CD14-positive monocyte (primary cell): ENCODE data around the gene HS1BP3. TPM values are rescaled to one million over a fixed set of nuclear protein-coding genes. Genes with fewer than 3 reads are reported as not detected.

Experiments used
- DNase-seq, 3 donors: peaks; one replicate each; pipeline ENCODE4 v3.0.0-alpha.2; 2011 to 2022
- H2AFZ ChIP-seq: 2 replicates; pipeline ENCODE4 v1.6.0; 2012; ENCODE audit warnings: mild to moderate bottlenecking, low read depth, low read length, inconsistent platforms; ENCODE audit not compliant: insufficient read depth, poor library complexity, severe bottlenecking
- H3K27ac ChIP-seq, 2 donors: 1 replicate in 1 of 2; 2 replicates in 1 of 2; pipeline ENCODE4 v1.5.1; 2012 to 2013; ENCODE audit warnings: low read length in 2 of 2, control low read depth in 1 of 2, inconsistent platforms in 1 of 2, low read depth in 1 of 2, mild to moderate bottlenecking in 1 of 2
- H3K27me3 ChIP-seq, 2 donors: one replicate each; pipeline versions ENCODE4 v1.6.0 to v1.6.1; 2011 to 2013; ENCODE audit warnings: low read length in 2 of 2; ENCODE audit not compliant: control insufficient read depth in 2 of 2, insufficient read depth in 2 of 2
- H3K36me3 ChIP-seq, 2 donors: replicated peaks in 1 of 2; 1 replicate in 1 of 2; 2 replicates in 1 of 2; pipeline versions ENCODE4 v1.5.1 to v1.6.1; 2012 to 2013; ENCODE audit warnings: low read length in 2 of 2, control low read depth in 1 of 2, inconsistent platforms in 1 of 2, mild to moderate bottlenecking in 1 of 2; ENCODE audit not compliant: insufficient read depth in 2 of 2, control insufficient read depth in 1 of 2
- H3K4me1 ChIP-seq, 2 donors: 1 replicate in 1 of 2; 2 replicates in 1 of 2; pipeline versions ENCODE4 v1.5.1 to v1.6.1; 2012 to 2013; ENCODE audit warnings: low read length in 2 of 2, control low read depth in 1 of 2, inconsistent platforms in 1 of 2, mild to moderate bottlenecking in 1 of 2, moderate library complexity in 1 of 2; ENCODE audit not compliant: insufficient read depth in 2 of 2, control insufficient read depth in 1 of 2
- H3K4me2 ChIP-seq: replicated peaks from 2 replicates; pipeline ENCODE3; 2012; ENCODE audit warnings: low read length, moderate library complexity, mild to moderate bottlenecking; ENCODE audit not compliant: poor library complexity, severe bottlenecking; ENCODE audit errors: extremely low read depth
- H3K4me3 ChIP-seq, 3 experiments: fragments of 200-600 bp in 1 of 3; sonication (generic) in 1 of 3; replicated peaks in 1 of 3; 1 replicate in 2 of 3; 2 replicates in 1 of 3; pipeline ENCODE4 v1.5.1; 2011 to 2013; ENCODE audit warnings: low read length in 3 of 3, mild to moderate bottlenecking in 3 of 3, control low read depth in 2 of 3, low read depth in 2 of 3, inconsistent platforms in 1 of 3, moderate library complexity in 1 of 3
- H3K79me2 ChIP-seq: 2 replicates; pipeline ENCODE4 v1.6.0; 2012; ENCODE audit warnings: mild to moderate bottlenecking, control low read depth, inconsistent platforms, low read length, moderate library complexity; ENCODE audit not compliant: insufficient read depth
- H3K9ac ChIP-seq: 2 replicates; pipeline ENCODE4 v1.6.0; 2017; ENCODE audit warnings: low read length, mild to moderate bottlenecking; ENCODE audit not compliant: insufficient read depth, poor library complexity, severe bottlenecking
- H3K9me3 ChIP-seq, 2 donors: replicated peaks in 1 of 2; 1 replicate in 1 of 2; 2 replicates in 1 of 2; pipeline versions ENCODE4 v1.5.1 to v1.6.1; 2012 to 2013; ENCODE audit warnings: low read length in 2 of 2, control low read depth in 1 of 2; ENCODE audit not compliant: control insufficient read depth in 1 of 2, insufficient read depth in 1 of 2
- H4K20me1 ChIP-seq: 2 replicates; pipeline ENCODE4 v1.6.0; 2012; ENCODE audit warnings: mild to moderate bottlenecking, low read length, control low read depth, moderate library complexity; ENCODE audit not compliant: insufficient read depth
- H3K27ac Mint-ChIP-seq, 7 donors: one replicate each; pipeline ENCODE4 v1.8.0; 2020; ENCODE audit warnings: mild to moderate bottlenecking in 7 of 7, mixed read lengths in 7 of 7, moderate library complexity in 6 of 7, inconsistent platforms in 2 of 7
- H3K27me3 Mint-ChIP-seq, 3 donors: one replicate each; pipeline ENCODE4 v1.8.0; 2021 to 2022; ENCODE audit warnings: low read depth in 3 of 3, mild to moderate bottlenecking in 3 of 3, mixed read lengths in 3 of 3, moderate library complexity in 3 of 3, inconsistent platforms in 1 of 3
- H3K36me3 Mint-ChIP-seq, 2 donors: one replicate each; pipeline ENCODE4 v1.8.0; 2020; ENCODE audit warnings: mixed read lengths in 2 of 2, inconsistent platforms in 1 of 2, mild to moderate bottlenecking in 1 of 2
- H3K4me1 Mint-ChIP-seq: one replicate; pipeline ENCODE4 v1.8.0; 2020; ENCODE audit warnings: mild to moderate bottlenecking, mixed read lengths
- H3K4me3 Mint-ChIP-seq, 2 donors: one replicate each; pipeline ENCODE4 v1.8.0; 2020; ENCODE audit warnings: mild to moderate bottlenecking in 2 of 2, mixed read lengths in 2 of 2, moderate library complexity in 1 of 2
- H3K9me3 Mint-ChIP-seq, 7 donors: one replicate each; pipeline ENCODE4 v1.8.0; 2020 to 2022; ENCODE audit warnings: mixed read lengths in 7 of 7, mild to moderate bottlenecking in 6 of 7, moderate library complexity in 6 of 7, inconsistent platforms in 2 of 7
- WGBS: methylation state at CpG from one replicate; pipeline ENCODE4 v1.1.5; 2013; ENCODE audit warnings: missing lambda C conversion rate; ENCODE audit not compliant: insufficient coverage; 5-methylcytosine and 5-hydroxymethylcytosine counted together
- intact Hi-C, 2 donors: fragments of 100-400 bp; cut with micrococcal nuclease; formaldehyde crosslinking; loops; one replicate each; pipeline versions ENCODE4 v1.15.0 to v1.15.1; 2023
- polyA plus RNA-seq, 3 donors: library from polyadenylated mRNA; depleted of rRNA in 1 of 3; unstranded in 2 of 3; stranded (reverse) in 1 of 3; fragments of 300-500 nt in 2 of 3; fragments of >200 nt in 1 of 3; fragmentation: Illumina TruSeq in 2 of 3; gene quantifications; 1 replicate in 2 of 3; 2 replicates in 1 of 3; pipeline ENCODE4 v1.2.3, GENCODE V29; 2012 to 2021
- TF ChIP-seq, protein P1 (sequence below): fragments of 200-600 bp; IDR thresholded peaks from one replicate; pipeline ENCODE4 v1.8.0; 2022; ENCODE audit warnings: antibody characterized with exemption, mild to moderate bottlenecking

The HS1BP3 gene
- polyA plus RNA-seq, 3 donors = 45.1 to 48.9 (median 45.4) TPM

DNA sequence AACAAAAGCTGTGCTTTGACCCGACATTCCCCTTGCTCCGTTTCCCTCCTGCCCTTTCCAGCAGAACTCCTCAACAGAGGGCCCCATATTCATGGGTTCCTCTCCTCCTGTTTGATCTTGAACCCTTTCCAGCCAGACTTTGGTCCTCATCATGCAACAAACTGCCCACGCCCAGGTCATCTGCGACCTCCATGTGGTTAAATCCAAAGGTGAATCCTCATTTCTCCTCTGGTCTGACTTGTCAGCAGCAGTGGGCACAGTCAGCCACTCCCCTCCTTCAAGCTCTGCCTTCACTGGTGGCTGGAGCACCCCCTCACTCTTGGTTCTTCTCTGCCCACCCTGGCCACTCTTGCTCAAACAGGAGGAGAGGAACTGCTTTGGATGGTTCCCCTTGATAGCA lies 2.7 kb downstream of the HS1BP3 start:
- DNase-seq = no peak
- TF ChIP-seq, protein P1, sequence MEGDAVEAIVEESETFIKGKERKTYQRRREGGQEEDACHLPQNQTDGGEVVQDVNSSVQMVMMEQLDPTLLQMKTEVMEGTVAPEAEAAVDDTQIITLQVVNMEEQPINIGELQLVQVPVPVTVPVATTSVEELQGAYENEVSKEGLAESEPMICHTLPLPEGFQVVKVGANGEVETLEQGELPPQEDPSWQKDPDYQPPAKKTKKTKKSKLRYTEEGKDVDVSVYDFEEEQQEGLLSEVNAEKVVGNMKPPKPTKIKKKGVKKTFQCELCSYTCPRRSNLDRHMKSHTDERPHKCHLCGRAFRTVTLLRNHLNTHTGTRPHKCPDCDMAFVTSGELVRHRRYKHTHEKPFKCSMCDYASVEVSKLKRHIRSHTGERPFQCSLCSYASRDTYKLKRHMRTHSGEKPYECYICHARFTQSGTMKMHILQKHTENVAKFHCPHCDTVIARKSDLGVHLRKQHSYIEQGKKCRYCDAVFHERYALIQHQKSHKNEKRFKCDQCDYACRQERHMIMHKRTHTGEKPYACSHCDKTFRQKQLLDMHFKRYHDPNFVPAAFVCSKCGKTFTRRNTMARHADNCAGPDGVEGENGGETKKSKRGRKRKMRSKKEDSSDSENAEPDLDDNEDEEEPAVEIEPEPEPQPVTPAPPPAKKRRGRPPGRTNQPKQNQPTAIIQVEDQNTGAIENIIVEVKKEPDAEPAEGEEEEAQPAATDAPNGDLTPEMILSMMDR = no peak
- intact Hi-C loops = loop anchor here in 1 of 2 donors (10.0 kb wide), 1 partner anchor 763 kb away; no protein-coding TSS in a partner anchor
- Histone ChIP-seq H3K4me2 (no peak overlapping the region), H3K36me3 (peaks cover 31 to 47% of the 10 kb centered on the region in 2 donors), H3K27me3 (no peaks in the 10 kb centered on the region), H4K20me1 (peaks cover 60% of the 10 kb centered on the region), H3K4me3 (no peak overlapping the region), H3K27ac (no peak overlapping the region), H3K9me3 (no peaks in the 10 kb centered on the region), H3K79me2 (peaks cover 43% of the 10 kb centered on the region), H3K4me1 (peaks cover 26 to 30% of the 10 kb centered on the region in 2 donors), H2AFZ (no peak overlapping the region), H3K9ac (no peak overlapping the region)
- WGBS = 99% methylated on average over 4 of the region's 4 CpGs
- H3K4me3 Mint-ChIP-seq = no peak overlapping the region
- peaks cover 51% of the 10 kb centered on the region for H3K4me1 Mint-ChIP-seq
- peaks cover 0 to 4% (median 2%) of the 10 kb centered on the region in 3 donors for H3K27me3 Mint-ChIP-seq
- peaks cover 41 to 50% of the 10 kb centered on the region in 2 donors for H3K36me3 Mint-ChIP-seq
- H3K9me3 Mint-ChIP-seq = peaks cover 0 to 2% (median 0%) of the 10 kb centered on the region in 7 donors
- peak overlapping the region in 4 of 7 donors; percentile 0 to 51 (median 20) for H3K27ac Mint-ChIP-seq

- Histone ChIP-seq H3K27me3 (no peaks in the 10 kb centered on the region), H4K20me1 (peaks cover 64% of the 10 kb centered on the region), H3K36me3 (peaks cover 35 to 51% of the 10 kb centered on the region in 2 donors), H2AFZ (no peak overlapping the region), H3K27ac (no peak overlapping the region), H3K9ac (no peak overlapping the region), H3K4me2 (no peak overlapping the region), H3K79me2 (peaks cover 43% of the 10 kb centered on the region), H3K4me1 (peaks cover 26 to 30% of the 10 kb centered on the region in 2 donors), H3K4me3 (no peak overlapping the region), H3K9me3 (no peaks in the 10 kb centered on the region)
- peaks cover 0 to 5% (median 2%) of the 10 kb centered on the region in 3 donors for H3K27me3 Mint-ChIP-seq
- peaks cover 46 to 53% of the 10 kb centered on the region in 2 donors for H3K36me3 Mint-ChIP-seq
- TF ChIP-seq, protein P1 = no peak
- DNase-seq = no peak
- 96% methylated on average over 8 of the region's 8 CpGs for WGBS
- intact Hi-C loops = loop anchor here in 1 of 2 donors (10.0 kb wide), 1 partner anchor 763 kb away; no protein-coding TSS in a partner anchor
- H3K4me1 Mint-ChIP-seq = peaks cover 51% of the 10 kb centered on the region
- peak overlapping the region in 4 of 7 donors; percentile 0 to 46 (median 32) for H3K27ac Mint-ChIP-seq
- H3K4me3 Mint-ChIP-seq = no peak overlapping the region
- H3K9me3 Mint-ChIP-seq = peaks cover 0 to 2% (median 0%) of the 10 kb centered on the region in 7 donors
Observed at GRCh38 chr2:20647738-20648137, 3.2 kb downstream of the HS1BP3 start.
